GM13976 (cell line): ENCODE measurements around the gene MPP1.

Experiments
- DNase-seq: peaks from one replicate; pipeline ENCODE4 v3.0.0; 2012; ENCODE audit warnings: low spot score
- CTCF ChIP-seq: IDR thresholded peaks from 2 replicates; pipeline ENCODE4 v1.5.1; 2012; ENCODE audit warnings: borderline replicate concordance, mild to moderate bottlenecking; ENCODE audit not compliant: insufficient read depth; ENCODE audit errors: extremely low read depth, missing control alignments, control extremely low read depth
- in situ Hi-C: fragments of 300-500 bp; cut with MboI; formaldehyde crosslinking; loops from one replicate; pipeline ENCODE4 v1.12.0; 2022; ENCODE audit warnings: low sequenced_read_pairs, mixed read lengths, inconsistent platforms; ENCODE audit not compliant: unreplicated experiment

MPP1 gene

DNA sequence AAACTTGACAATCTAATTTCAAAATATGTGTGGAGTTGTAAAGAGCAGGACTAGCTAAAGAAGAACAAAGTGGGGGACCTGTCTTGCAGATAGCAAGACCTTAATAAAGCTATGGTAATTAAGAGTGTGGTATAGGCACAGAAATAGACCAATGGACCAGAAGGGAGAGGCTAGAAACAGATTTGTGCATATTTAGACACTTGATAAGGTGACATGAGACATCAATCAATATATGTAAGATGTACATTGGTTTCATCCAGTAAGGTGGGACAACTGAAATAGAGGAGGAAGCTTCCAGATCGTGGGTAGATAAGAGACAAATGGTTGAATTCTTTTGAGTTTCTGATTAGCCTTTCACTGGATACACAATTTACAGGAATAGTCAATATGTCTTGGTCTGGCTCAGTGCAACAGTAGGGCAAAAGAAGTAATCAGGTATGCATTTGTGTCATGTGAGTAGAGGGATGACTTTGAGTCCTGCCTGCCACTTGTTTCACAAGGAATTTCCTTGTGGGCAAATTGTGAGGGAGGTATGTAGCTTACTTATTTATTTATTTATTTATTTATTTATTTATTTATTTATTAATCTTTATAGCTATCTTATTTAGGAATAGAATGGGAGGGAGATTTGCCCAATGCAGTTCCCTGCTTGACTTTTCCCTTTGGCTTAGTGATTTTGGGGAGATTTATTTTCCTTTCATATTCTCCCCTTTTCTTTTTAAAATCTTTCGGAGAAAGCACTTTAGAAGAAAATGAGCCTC is 7.2 kb upstream of the MPP1 start:
- DNase-seq: no peak
- in situ Hi-C loops: loop anchor here (25.0 kb wide), 1 partner anchor 100 kb away; no protein-coding TSS in a partner anchor
- no peak for TF ChIP-seq CTCF

GRCh38 chrX:154809939-154810665 is 4.8 kb upstream of the MPP1 start:
- TF ChIP-seq CTCF: no peak
- DNase-seq: no peak
- in situ Hi-C loops: loop anchor here (25.0 kb wide), 1 partner anchor 102 kb away; no protein-coding TSS in a partner anchor

DNA sequence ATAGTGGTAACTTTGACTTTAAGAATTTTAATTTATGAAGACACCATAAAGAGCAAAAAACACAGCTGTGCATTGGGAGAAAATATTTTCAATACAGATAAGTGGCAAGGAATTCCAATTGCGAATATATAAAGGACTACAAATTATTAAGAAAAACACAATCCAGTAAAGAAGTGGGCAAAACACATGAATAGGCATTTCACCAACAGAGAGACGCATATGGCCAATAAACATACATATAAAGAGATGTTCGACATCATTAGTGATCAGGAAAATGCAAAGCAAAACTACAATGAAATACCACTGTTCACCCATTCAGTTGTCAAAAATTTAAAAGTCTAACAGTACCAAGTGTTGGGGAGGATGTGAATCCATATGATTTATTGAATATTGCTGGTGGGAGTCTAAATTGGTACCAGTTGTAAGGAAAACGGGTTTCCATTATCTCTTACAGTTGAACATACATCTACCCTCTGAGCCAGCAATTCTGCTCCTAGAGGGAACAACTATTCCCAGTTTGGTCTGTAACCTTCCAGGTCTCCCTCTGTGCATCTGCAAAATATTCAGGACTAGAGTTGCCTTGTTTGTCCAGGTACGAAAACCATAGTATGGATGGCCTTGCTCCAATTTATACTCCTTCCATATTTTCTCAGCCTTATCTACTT is 1.7 kb upstream of the MPP1 start:
- no peak for TF ChIP-seq CTCF
- in situ Hi-C loops: loop anchor here (25.0 kb wide), 1 partner anchor 105 kb away; no protein-coding TSS in a partner anchor
- no peak for DNase-seq

DNA sequence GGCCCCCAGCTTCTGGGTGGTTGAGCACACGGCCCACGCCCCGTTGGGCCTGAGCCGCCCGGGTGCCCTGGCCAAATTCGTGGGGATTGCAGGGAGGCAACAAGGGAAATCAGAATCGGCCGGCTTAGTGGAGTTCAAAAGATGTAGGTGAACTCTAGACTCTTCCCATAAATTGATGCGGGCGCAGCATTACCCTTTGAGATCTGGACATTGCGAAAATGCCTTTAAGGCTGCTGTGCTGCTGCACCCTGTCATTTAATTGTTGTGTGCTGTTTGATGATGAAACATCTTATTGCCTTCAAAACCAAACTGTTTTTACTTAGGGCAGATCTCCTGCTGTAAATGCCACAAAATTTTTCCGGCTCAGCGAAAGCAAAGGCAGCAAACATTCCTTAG is 409 bp upstream of the MPP1 start:
- no peak for TF ChIP-seq CTCF
- no peak for DNase-seq
- in situ Hi-C loops: loop anchor here (25.0 kb wide), 1 partner anchor 107 kb away; no protein-coding TSS in a partner anchor

DNA sequence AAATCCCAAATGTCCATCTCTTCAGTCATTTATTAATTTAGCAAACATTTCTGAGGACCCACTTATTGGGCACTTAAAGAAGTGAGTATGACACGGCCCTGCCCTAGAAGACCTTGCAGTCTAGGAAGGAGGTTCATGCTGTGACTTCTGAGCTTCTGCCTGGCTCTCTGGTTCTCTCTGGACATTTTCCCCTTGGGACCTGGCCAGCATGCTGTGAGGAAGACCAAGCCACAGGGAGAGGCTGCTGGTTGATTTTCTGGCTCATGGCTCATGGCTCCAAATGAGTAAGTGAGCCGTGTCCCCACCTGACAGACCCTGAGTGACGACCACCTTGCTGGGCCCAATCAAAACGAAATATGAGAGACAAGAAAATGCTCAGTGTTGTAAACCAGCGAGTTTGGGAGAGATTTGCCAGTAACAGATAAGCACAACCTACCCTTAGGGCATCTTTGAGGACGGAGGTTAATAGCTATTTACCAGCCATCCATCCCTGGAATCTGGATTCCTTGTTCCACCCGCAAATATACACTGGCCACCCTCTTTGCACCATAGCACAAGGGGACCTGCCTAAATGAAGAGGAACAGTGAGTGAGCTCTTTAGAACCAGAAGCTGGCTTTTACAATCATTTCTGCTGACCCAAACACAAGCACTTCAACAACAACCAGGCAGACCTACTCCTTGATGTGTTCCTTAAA is 876 bp downstream of the MPP1 start:
- no peak for TF ChIP-seq CTCF
- in situ Hi-C loops: loop anchor here (25.0 kb wide), 1 partner anchor 108 kb away; no protein-coding TSS in a partner anchor
- DNase-seq: no peak

- TF ChIP-seq CTCF: no peak
- in situ Hi-C loops: loop anchor here (25.0 kb wide), 1 partner anchor 109 kb away; no protein-coding TSS in a partner anchor
- DNase-seq: no peak
These were observed 2.3 kb downstream of the MPP1 start for GRCh38 chrX:154802947-154803346.
